ENCODE results near the gene ALKBH2.

DNA sequence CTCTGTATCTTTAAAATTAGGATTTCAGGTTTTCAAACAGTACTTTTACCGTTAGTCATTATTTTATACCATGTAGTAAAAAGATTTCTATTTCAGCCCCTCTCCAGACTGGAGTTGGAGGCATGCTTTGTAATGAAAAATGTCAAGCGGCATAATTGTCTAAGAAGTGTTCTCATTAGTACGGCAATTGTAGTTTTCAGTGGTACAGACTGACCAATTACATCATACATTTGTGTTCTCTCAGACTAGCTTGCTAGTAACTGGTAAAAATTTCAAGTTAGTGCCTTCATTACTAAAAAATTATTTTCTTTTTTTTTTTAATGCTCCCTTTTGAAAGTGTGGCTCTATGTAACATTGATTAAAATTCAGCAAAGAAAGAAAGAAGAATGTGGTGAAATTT is 36.4 kb downstream of the ALKBH2 start:
- TF ChIP-seq POLR2A (IDR thresholded peaks at IDR 0.05): no peak
- TF ChIP-seq, protein P1, sequence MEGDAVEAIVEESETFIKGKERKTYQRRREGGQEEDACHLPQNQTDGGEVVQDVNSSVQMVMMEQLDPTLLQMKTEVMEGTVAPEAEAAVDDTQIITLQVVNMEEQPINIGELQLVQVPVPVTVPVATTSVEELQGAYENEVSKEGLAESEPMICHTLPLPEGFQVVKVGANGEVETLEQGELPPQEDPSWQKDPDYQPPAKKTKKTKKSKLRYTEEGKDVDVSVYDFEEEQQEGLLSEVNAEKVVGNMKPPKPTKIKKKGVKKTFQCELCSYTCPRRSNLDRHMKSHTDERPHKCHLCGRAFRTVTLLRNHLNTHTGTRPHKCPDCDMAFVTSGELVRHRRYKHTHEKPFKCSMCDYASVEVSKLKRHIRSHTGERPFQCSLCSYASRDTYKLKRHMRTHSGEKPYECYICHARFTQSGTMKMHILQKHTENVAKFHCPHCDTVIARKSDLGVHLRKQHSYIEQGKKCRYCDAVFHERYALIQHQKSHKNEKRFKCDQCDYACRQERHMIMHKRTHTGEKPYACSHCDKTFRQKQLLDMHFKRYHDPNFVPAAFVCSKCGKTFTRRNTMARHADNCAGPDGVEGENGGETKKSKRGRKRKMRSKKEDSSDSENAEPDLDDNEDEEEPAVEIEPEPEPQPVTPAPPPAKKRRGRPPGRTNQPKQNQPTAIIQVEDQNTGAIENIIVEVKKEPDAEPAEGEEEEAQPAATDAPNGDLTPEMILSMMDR (IDR thresholded peaks at IDR 0.05 in 4 of 5, conservative IDR thresholded peaks at IDR 0.05 in 1 of 5): no peak

Measured in gastrocnemius medialis (tissue), 4 donors.